H1 (cell line): ENCODE results near the gene SYCE3.
"Not testable (repeated sequence)": the region's sequence is repeated elsewhere in the genome, so short reads cannot be mapped to it uniquely, and the experiment has no call there.

Experiments
- ASH2L ChIP-seq: fragments of 200-600, 300-600 bp; sonication (generic); IDR thresholded peaks from one replicate; pipeline ENCODE4 v1.7.1; 2017; ENCODE audit warnings: low read length
- CTCF ChIP-seq, 3 experiments: IDR thresholded peaks; 1 replicate in 2 of 3; 2 replicates in 1 of 3; pipeline versions ENCODE4 v1.5.1 to v1.6.1; 2011; ENCODE audit warnings: low read length in 3 of 3, mild to moderate bottlenecking in 3 of 3, inconsistent platforms in 2 of 3, low read depth in 1 of 3, moderate library complexity in 1 of 3; ENCODE audit not compliant: insufficient read depth in 1 of 3; ENCODE audit errors: control extremely low read depth in 1 of 3
- EP300 ChIP-seq, 2 experiments: IDR thresholded peaks; 1 replicate in 1 of 2; 2 replicates in 1 of 2; pipeline ENCODE4 v1.6.1; 2011 to 2012; ENCODE audit warnings: low read depth in 2 of 2, low read length in 2 of 2, mild to moderate bottlenecking in 2 of 2, borderline replicate concordance in 1 of 2, inconsistent platforms in 1 of 2, moderate library complexity in 1 of 2
- GABPA ChIP-seq: IDR thresholded peaks from 2 replicates; pipeline ENCODE4 v1.6.1; 2011; ENCODE audit warnings: mild to moderate bottlenecking, low read length, moderate library complexity, borderline replicate concordance; ENCODE audit not compliant: insufficient read depth
- HDAC2 ChIP-seq, 2 experiments: fragments of 300-600 bp in 1 of 2; sonication (generic) in 1 of 2; IDR thresholded peaks; 2 replicates each; pipeline ENCODE4 v1.6.1; 2011 to 2012; ENCODE audit warnings: low read depth in 2 of 2, low read length in 2 of 2, mild to moderate bottlenecking in 2 of 2, moderate library complexity in 2 of 2, borderline replicate concordance in 1 of 2, inconsistent platforms in 1 of 2
- KDM1A ChIP-seq: fragments of 200-600, 300-600 bp; sonication (generic); IDR thresholded peaks from 2 replicates; pipeline ENCODE4 v1.7.1; 2016; ENCODE audit warnings: mild to moderate bottlenecking, low read length, borderline replicate concordance
- POLR2A ChIP-seq, 2 experiments: IDR thresholded peaks; 1 replicate in 1 of 2; 2 replicates in 1 of 2; pipeline ENCODE4 v1.6.1; 2011; ENCODE audit warnings: low read depth in 2 of 2, low read length in 2 of 2, mild to moderate bottlenecking in 2 of 2; ENCODE audit errors: control extremely low read depth in 1 of 2
- POLR2AphosphoS5 ChIP-seq: IDR thresholded peaks from 2 replicates; pipeline ENCODE4 v1.6.1; 2011; ENCODE audit warnings: low read depth, low read length
- SIN3A ChIP-seq, 2 experiments: IDR thresholded peaks in 1 of 2; conservative IDR thresholded peaks in 1 of 2; 2 replicates each; pipeline ENCODE4 v1.6.1; 2011 to 2012; ENCODE audit warnings: low read length in 2 of 2, improper control_type of control experiment in 1 of 2, low read depth in 1 of 2, mild to moderate bottlenecking in 1 of 2
- TCF12 ChIP-seq: IDR thresholded peaks from 2 replicates; pipeline ENCODE4 v1.6.1; 2011; ENCODE audit warnings: low read depth, mild to moderate bottlenecking, low read length

GRCh38 chr22:50533856-50534711 is 28.6 kb downstream of the SYCE3 start:
- TF ChIP-seq GABPA; HDAC2 (IDR thresholded peaks at IDR 0.05; ENCODE audit: borderline replicate concordance in 1 of 2, low read depth in 2 of 2, low read length in 2 of 2); POLR2AphosphoS5; CTCF (IDR thresholded peaks at IDR 0.05; ENCODE audit: control extremely low read depth in 1 of 3, insufficient read depth in 1 of 3, low read depth in 1 of 3, low read length in 3 of 3); TCF12; SIN3A (conservative IDR thresholded peaks at IDR 0.05 in 1 of 2, IDR thresholded peaks at IDR 0.05 in 1 of 2; ENCODE audit: low read depth in 1 of 2, low read length in 2 of 2); EP300 (IDR thresholded peaks at IDR 0.05; ENCODE audit: borderline replicate concordance in 1 of 2, low read depth in 2 of 2, low read length in 2 of 2); POLR2A (IDR thresholded peaks at IDR 0.05; ENCODE audit: control extremely low read depth in 1 of 2, low read depth in 2 of 2, low read length in 2 of 2); KDM1A; ASH2L: not testable (repeated sequence)
